Measurements from ENCODE around the gene OBSCN.

OBSCN gene

GRCh38 chr1:228291906-228292608 is 84.2 kb downstream of the OBSCN start:
- no peak for DNase-seq

GRCh38 chr1:228292609-228292911 is 84.7 kb downstream of the OBSCN start:
- DNase-seq = no peak

- no peak for DNase-seq
Observed at GRCh38 chr1:228293393-228293792, 85.5 kb downstream of the OBSCN start.

DNA sequence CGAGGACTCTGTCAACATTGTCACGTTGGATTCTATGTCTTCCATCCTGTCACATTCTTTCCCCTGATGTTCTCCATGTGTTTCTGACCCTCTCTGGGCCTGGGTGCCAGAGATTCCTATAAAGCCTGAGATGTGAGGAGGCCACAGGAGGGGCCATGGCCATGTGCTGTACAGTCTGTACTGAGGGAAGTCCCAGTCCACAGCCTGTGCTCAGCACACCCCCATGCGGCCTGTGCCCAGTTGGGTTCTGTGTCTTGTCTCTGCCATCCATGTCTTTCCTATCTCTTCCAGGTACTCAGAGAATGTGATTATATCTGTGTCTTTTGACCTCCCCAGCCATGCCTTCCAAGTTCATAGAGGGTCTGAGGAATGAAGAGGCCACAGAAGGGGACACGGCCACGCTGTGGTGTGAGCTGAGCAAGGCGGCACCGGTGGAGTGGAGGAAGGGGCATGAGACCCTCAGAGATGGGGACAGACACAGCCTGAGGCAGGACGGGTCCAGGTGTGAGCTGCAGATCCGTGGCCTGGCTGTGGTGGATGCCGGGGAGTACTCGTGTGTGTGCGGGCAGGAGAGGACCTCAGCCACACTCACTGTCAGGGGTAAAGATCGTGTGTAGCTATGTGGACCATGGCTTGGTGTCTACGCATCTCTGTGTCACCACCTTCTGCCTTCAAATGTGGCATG is 86.1 kb downstream of the OBSCN start:
- DNase-seq = no peak

GRCh38 chr1:228294717-228295116 is 86.9 kb downstream of the OBSCN start:
- DNase-seq = no peak

- DNase-seq = no peak
Observed at GRCh38 chr1:228295201-228295600, 87.4 kb downstream of the OBSCN start.

DNA sequence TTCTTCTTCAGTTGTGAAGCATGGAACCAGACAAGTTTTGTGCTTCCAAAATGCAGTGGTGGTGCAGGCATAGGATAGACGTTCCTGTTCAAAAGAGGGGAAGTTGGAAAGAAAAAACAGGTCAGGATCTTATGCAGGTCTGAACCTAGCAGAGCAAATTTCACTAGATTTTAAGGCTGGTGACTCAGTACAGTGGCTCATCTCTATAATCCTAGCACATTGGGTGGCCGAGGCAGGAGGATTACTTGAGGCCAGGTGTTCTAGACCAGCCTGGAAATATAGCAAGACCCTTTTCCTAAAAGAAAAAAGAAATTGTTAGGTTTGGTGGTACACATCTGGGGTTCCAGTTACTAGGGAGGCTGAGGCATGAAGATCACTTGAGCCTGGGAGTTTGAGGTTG is 88.1 kb downstream of the OBSCN start:
- DNase-seq = no peak

DNA sequence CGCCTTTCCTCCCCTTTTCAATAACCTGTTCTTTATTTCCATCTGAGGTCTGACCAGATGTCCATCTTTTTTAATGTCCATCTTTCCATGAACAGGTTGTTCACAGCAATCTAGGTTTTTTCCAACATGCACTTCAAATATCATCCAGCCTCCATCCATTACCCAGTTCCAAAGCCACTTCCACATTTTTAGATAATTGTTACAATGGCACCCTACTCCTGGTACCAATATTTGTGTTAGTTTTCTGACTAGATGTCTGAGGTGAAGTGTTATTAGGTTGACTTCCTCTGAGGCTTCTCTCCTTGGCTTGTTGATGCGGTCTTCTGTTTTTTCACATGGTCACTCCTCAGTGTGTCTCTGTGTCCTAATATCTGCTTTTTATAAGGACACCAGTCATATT is 89.4 kb downstream of the OBSCN start:
- DNase-seq = no peak

DNA sequence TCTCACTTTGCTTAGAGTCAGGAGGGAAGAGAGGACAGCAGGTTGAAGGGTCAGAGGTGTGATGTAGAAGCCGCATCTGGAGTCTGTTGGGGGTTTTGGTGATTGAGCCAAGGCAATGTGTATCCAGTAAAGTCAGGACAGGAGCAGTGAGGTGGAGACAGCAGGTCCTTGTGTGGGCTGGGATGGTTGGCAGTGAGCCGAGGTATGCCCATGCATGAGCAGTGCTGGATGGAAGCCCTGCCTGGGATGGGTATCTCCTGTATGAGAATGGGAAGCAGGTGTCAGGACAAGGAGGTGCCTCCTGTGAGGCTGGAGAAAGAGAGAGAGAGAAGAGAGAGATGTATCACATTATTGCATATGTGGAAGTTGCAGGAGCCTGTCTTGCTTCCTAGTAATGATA is 90.0 kb downstream of the OBSCN start:
- no peak for DNase-seq

DNA sequence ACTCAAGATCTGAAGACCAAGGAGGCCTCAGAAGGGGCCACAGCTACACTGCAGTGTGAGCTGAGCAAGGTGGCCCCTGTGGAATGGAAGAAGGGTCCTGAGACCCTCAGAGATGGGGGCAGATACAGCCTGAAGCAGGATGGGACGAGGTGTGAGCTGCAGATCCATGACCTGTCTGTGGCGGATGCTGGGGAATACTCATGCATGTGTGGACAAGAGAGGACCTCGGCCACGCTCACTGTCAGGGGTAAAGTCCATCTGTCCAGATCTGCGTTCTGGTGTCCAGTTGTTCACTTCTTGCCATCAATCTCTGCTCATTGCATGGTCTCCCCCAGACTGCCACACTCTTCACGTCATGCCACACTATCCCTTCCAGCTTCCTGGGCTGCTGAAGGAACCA is 90.6 kb downstream of the OBSCN start:
- no peak for DNase-seq

GRCh38 chr1:228299211-228299610 is 91.4 kb downstream of the OBSCN start:
- DNase-seq = no peak

DNA sequence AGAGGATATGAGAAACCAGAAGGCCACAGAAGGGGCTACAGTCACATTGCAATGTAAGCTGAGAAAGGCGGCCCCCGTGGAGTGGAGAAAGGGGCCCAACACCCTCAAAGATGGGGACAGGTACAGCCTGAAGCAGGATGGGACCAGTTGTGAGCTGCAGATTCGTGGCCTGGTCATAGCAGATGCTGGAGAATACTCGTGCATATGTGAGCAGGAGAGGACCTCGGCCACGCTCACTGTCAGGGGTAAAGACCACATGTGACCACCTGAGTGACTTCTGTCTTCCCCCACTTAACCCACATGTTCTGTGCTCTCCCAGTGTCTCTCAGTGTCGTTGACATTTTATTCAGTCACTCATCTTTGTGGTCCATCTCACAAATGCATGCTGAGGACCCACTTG is 92.1 kb downstream of the OBSCN start:
- no peak for DNase-seq

DNA sequence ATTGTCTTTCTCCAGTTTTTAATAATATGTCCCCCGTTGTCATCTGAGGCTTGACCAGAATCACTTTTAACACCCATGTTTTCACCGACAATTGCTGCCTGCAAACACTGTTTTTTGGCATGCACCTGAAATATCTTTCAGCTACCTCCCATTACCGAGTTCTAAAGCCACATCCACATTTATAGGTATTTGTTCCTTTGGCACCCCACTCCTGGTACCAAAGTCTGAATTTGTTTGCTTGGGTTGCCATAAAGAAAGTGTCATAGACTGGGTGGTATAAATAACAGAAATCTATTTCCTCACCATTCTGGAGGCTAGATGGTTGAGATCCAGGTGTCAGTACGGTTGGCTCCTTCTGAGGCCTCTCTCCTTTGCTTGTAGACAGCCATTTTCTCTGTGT is 94.2 kb downstream of the OBSCN start:
- no peak for DNase-seq

- DNase-seq = no peak
Observed at GRCh38 chr1:228303596-228303995, 95.8 kb downstream of the OBSCN start.

DNA sequence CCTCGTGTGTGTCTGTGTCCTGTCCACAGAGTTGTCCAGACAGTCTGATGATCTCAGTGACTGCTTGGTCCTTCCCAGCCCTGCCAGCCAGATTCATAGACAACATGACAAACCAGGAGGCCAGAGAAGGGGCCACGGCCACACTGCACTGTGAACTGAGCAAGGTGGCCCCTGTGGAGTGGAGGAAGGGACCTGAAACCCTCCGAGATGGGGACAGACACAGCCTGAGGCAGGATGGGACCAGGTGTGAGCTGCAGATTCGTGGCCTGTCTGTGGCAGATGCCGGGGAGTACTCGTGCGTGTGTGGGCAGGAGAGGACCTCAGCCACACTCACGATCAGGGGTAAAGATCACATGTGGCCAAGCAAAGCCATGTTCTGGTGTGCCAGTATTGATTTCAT is 96.4 kb downstream of the OBSCN start:
- no peak for DNase-seq

DNA sequence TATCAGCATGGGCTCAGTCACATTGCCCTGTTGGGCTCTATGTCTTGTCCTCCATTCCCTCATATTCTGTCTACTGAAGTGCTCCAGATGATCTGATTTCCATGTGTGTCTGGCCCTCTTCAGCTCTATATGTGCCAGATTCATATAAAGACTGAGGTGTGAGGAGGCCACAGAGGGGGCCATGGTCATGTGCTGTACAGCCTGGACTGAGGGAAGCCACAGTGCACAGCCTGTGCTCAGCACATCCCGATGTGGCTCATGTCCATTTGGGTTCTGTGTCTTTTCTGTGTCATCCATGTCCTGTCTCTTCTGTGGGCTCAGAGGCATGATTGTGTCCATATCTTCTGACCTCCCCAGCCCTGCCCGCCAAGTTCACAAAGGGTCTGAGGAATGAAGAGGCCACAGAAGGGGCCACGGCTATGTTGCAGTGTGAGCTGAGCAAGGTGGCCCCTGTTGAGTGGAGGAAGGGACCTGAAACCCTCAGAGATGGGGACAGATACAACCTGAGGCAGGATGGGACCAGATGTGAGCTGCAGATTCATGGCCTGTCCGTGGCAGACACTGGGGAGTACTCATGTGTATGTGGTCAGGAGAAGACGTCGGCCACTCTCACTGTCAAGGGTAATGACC is 97.0 kb downstream of the OBSCN start:
- DNase-seq = no peak

DNA sequence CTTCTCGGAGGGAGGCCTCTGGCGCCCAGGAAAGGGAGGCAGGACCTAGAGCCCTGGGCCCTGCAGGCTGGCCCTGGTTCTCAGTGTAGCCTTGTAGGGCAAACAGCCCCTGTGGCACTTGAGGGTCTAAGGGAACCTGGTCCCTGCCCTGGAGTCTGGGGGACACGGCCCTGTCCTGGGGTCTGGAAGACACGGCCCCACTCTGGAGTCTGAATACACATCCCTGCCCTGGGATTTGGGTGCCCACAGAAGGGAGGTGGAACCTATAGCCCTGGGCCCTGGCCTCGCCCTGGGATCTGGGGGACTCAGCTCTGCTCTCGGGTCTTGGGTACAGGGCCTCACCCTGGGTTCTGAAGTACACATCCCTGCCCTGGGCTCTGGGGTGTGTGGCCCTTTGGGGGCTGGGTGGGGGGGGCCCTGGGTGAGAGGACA is 97.9 kb downstream of the OBSCN start:
- DNase-seq = no peak

DNA sequence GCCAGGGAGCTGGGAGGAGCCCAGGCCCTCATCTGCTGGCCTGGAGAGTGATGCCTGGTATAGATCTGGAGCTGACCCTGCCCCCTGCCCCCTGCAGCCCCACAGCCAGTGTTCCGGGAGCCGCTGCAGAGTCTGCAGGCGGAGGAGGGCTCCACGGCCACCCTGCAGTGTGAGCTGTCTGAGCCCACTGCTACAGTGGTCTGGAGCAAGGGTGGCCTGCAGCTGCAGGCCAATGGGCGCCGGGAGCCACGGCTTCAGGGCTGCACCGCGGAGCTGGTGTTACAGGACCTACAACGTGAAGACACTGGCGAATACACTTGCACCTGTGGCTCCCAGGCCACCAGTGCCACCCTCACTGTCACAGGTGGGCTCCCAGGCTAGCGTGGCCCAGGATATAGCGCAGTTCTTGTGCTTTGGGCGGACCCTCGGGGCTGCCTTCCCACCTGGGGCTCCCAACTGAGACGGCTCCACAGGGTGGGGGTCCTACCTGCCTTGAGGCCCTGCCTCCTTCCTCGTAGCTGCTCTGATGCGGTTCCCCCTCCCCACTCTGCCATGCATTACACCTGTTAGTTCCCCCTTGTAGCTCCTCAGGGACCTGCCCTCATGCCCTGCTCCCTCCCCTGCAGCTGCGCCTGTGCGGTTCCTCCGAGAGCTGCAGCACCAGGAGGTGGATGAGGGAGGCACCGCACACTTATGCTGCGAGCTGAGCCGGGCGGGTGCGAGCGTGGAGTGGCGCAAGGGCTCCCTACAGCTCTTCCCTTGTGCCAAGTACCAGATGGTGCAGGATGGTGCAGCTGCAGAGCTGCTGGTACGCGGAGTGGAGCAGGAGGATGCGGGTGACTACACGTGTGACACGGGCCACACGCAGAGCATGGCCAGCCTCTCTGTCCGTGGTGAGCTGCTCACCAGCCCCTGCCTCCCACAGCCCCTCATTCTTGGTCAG is 98.7 kb downstream of the OBSCN start:
- DNase-seq = no peak

- no peak for DNase-seq
Observed at GRCh38 chr1:228307218-228308023, 99.6 kb downstream of the OBSCN start.

DNA sequence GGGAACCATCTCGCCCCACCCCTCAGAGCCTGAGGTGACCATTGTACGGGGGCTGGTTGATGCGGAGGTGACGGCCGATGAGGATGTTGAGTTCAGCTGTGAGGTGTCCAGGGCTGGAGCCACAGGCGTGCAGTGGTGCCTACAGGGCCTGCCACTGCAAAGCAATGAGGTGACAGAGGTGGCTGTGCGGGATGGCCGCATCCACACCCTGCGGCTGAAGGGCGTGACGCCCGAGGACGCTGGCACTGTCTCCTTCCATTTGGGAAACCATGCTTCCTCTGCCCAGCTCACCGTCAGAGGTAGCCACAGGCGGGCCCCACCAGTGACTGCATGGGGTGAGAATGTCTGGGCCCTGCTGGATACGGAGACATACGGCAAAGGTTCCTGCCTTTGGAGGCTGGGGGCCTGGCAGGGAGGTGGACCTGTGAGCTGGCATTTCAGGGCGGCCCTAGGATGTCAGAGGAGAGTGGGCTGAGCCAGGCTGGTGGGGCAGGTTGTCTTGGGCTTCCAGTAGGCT is 100.3 kb downstream of the OBSCN start:
- no peak for DNase-seq

- DNase-seq = no peak
Observed at GRCh38 chr1:228308628-228309325, 100.9 kb downstream of the OBSCN start.

Measured in cortex of kidney (tissue), 1 donor.